Raji (cell line): ENCODE data around the gene GNAS-AS1.

Experiments
- POLR2A ChIP-seq: IDR thresholded peaks from 2 replicates; pipeline ENCODE4 v1.6.1; 2011; ENCODE audit warnings: low read depth, low read length, control low read depth; ENCODE audit not compliant: insufficient read depth

GNAS-AS1 gene

DNA sequence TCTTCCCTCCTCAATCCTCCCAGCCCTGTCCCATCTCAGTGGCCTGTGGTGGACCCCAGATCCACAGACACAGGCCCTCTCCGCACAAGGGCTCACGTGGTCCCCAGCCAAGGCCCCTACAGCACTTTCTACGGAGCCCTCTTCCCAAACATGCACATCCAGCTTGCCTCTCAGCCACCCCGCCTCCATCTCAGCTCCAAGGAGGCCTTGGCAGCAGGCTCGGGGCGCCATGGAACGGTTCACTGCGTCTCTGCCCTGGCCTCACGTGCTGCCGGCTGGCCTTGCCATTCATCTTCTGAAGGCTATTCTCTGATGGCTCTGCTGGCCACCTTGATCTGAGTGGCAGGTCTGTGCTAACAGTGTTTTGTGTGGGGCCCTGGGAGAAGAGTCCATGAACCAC lies 33.0 kb downstream of the GNAS-AS1 start:
- no peak for TF ChIP-seq POLR2A

DNA sequence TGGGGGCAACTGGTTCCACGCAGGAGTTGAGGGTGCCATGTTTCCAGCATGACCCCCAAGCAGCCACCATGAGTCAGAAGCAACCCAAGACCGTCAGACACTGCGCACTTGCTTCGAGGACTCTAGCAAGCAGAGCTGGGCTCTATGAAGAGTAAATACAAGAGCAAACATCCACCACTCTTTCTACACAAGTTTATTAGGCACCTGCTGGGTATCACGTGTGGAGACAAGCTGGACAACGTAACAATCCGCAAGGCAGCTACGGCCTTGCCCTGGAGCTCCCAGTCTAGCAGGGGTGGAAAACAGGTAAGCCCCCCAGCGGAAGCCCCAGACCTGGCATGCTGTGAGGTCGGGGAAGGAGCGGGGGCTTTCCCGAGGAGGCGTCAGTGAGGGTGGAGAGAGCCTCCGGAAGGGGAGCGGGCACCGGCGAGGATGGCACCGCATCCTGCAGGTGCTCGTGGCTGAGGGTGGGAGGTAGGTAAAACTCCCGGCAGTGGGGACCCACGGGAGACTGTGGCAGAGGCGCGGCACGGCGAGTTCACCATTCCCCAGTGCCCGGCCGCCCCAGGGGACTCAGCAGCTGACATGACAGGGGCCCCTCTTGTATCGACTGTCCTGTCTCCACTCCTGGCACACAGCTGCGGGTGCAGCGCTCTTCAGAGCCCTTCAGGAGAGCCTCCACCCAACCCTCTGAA lies 33.6 kb downstream of the GNAS-AS1 start:
- no peak for TF ChIP-seq POLR2A

DNA sequence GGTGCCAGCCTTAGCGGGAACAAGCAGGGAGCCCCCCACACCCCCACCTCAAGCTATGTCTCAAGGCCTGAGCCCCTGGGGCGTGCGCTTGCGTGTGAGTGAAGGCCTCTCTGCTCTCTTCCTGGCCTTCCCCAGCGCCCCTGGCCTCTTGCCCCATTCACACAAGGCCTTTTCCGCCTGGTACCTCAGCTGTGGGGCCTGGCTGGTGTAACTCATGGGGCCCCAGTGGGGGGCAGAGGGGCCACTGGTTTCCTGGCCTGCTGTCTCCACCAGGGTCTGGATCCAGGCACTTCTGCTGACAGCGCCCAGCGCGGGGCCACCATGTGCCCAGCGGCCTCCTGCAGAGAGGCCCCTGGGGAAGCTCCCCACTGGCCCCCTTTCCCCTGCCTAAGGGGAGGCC lies 34.7 kb downstream of the GNAS-AS1 start:
- TF ChIP-seq POLR2A, result no peak

DNA sequence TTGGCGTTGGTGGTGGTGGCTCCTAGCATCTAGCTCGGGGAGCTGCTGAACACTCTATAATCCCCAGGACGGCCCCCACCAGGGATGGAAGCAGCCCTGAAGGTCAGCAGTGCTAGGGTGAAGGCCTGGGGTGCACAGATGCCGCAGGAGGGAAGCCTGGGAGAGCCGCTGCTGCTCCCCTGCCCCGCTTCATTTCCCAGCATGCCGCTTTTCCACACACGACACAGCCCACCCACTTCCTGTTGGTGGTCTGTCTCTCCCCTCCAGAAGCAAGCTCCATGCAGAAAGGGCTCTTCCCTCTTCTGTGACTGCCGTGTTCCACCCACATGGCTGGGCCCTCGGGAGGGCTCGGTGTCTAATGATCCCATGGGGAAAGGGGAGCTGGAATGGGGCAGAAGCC lies 35.3 kb downstream of the GNAS-AS1 start:
- no peak for TF ChIP-seq POLR2A

DNA sequence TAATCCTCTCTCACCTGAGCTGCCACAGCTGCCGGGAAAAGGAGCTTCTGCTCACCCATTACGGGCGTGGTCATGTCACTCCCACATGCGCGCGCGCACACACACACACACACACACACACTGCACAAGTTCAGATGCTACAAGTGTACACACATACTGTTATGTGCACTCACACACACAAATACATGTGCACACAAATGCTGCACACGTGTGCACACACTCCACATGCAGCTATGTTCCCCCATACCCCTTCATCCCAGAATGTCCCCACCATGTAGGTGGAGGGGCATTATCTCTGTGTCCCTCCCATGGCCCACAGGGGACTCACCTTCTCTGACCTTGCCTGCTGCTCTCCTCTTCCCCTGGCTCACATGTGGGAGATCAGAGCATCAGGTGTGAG lies 37.3 kb downstream of the GNAS-AS1 start:
- TF ChIP-seq POLR2A, result no peak

DNA sequence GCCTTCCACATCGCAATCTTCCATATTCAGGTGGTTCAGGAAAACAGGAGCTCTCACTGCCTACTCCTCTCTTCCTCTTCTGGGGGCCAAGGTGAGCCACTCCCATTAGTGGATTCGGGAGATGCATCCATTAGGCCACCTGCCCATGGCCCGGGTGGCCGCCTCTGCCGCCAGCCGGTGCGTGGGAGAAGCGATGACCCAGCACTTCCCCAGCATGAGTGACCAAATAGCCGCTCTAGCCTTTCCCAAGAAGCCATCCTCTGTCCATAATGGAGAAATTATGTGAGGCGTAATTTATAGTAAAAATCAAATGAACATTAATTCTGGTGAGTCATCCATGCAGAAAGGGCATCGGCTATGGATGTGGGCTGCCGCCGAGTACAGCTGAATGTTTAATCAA lies 39.4 kb downstream of the GNAS-AS1 start:
- TF ChIP-seq POLR2A, result no peak

DNA sequence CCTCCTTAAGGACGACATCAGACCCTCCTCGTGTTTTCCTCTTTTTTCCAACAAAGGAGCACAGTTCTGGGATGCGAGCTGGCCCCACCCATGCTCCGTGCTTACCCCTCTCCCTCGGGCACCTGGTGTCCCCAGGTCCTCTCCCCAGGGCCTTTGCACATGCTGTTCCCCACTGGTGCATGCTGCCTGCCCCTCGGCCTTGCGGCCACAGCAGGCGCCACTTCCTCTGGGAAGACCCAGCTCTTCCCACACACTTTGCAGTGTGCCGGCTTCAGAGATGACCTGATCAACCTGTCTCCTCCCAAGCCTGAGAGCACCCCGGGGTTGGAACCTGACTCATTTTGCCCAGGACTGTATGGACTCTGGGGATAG lies 39.8 kb downstream of the GNAS-AS1 start:
- no peak for TF ChIP-seq POLR2A

DNA sequence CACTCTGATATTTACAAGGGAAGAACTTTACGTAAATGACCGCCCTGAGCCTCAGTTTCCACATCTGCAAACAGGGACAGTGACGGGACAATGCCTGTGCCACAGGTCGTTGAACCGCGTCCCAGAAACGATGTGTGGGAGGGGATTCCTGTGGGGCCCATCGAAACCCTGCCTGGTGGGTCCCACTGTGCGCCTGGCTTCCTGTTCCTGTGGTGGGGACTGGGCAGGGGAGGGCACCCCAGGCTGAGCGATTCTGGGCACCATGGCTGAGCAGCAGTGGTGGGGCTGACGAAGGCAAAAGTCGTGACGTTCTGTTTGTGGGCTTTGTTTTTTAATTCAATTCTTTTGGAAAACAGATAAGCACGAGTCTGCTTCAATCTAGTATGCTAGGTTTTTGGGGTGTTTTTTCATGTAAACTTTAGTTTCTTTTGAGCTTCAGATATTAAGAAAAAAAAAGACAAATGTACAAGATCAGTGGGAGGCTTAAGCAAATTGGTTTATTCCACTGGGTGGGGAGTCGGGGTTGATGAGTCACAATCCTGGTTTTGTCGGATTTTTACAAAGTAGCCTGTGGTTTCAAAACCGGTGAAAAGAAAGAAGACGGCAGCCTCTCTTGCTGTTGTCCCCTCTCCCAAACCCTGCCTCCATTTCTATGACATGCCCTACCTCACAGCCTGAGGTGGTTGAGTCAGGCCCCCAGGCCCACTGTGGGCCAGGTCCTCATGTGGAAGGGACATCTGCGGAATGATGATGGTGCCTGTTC lies 40.4 kb downstream of the GNAS-AS1 start:
- TF ChIP-seq POLR2A, result no peak

DNA sequence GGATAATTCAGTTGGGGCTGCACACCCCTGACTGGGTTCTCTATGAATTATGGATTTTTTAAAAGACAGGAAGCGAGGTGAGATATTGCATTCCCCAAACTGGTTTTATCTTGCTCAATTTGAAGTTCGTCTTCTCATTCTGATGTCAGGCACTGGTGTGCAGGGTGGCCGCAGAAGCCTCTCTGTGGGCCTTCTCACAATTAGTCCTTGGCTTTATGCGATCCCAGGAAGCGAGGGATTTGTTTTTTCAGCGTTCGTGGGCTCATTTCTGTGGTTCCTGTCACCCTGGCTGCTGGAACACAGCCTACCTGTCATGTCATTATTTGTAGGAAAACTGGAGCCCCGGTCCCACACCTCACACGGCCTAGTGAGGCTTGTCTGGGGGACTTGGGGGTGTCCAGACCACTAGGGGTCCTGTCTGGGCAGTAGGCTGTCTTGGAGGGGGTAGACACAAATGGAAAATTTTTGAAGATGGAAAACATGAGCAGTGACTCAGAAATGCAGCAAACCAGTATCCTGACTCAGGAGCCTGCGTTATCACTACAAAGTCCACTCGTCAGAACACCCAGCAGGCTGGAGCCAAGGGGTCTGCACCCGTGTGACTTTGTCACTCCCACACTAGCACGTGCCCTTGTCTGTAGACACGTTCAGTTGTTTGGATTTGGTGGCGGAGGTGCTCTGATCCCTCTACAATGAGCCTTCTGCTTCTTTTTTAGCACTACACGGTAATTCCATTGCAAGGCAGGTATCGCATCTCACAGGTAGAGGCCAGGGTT lies 42.2 kb downstream of the GNAS-AS1 start:
- TF ChIP-seq POLR2A, result no peak

DNA sequence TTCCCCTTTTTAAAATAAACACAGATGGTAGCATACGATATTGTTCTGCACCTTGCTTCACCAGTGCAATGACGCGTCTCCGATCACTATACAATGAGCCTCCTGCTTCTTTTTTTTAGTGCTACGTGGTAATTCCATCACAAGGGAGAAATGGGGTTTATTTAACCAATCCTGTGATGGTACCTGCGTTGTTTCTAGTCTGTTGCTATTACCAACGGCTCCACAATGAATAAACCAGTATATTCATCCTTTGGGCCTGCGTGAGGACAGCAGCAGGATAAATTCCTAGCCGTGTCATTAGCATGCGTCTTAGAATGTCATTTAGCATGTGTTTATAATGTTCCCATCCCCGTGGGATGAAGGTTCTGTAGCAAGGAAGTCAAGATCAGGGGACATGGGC lies 42.9 kb downstream of the GNAS-AS1 start:
- TF ChIP-seq POLR2A, result no peak

DNA sequence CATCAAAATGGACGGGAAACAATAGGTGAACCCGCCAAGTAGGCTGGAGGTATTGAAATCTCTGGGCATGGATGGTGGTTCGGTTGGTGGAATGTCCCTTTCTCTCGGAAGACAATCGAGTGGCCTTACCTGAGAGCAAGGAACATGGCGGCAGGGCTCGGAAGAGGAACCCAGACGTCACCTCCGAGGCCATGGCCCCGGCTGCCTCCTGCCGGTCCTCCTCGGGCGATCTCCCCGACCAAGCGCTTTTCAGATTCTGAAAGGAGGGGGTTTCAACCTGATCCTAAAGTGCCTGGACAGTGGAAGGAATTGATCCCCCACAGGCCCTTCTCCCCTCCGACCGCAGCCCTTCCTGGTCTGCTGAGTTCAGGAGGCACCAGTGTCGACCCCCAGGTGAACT lies 47.2 kb downstream of the GNAS-AS1 start:
- TF ChIP-seq POLR2A, result no peak

DNA sequence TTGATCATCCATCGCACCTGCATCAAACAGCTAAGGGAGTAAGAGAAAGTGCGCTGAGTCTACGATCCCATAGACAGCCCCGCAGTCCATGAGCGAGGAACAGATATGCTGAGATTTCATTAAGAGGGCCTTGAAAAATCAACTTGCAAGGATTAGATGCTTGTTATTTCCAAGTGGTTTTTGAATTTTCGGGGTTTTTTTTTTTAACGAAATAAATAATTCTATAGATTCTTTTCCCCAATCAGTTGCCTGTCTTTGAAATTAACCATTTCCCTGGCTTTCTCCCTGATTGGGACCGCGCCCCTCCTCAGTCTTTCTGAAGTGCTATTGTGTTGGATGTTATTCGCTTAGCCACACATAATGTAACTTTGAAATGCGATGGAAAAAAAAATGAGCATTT lies 48.6 kb downstream of the GNAS-AS1 start:
- TF ChIP-seq POLR2A, result no peak

DNA sequence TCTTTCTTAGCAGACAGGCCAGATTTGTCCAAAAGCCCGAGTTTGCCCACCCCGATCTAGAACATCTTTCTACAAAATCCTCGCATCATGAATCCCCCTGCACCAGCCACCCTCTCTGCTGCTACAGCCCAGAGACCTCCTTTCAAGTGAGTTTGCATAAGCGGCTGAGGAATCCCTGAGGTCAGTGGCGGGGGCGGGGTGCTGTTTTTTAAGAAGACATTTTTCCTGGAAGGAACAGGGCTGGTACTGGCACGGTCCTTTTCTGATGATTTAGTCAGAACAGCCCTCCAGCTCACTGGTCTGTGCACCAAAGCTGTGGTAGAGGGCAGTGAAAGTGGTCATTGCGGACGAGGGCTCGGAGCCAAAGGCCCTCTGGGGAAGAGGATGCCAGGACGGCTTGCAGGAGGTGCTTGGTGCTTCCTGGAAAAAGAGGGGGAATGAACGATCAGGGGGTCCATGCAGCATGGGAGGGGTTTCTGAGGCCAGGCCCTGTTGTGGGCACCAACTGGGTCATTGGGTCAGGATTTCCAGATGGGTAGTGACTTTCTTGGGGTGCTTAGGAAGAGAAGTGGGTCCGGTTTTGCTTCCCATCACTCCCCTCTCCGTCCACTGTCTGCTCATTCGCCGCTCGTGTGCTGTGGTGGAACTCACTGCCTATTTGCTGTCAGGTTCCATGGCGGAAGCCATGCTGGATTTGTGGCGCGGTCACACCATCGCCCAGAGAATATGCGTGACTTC lies 50.4 kb downstream of the GNAS-AS1 start:
- no peak for TF ChIP-seq POLR2A

DNA sequence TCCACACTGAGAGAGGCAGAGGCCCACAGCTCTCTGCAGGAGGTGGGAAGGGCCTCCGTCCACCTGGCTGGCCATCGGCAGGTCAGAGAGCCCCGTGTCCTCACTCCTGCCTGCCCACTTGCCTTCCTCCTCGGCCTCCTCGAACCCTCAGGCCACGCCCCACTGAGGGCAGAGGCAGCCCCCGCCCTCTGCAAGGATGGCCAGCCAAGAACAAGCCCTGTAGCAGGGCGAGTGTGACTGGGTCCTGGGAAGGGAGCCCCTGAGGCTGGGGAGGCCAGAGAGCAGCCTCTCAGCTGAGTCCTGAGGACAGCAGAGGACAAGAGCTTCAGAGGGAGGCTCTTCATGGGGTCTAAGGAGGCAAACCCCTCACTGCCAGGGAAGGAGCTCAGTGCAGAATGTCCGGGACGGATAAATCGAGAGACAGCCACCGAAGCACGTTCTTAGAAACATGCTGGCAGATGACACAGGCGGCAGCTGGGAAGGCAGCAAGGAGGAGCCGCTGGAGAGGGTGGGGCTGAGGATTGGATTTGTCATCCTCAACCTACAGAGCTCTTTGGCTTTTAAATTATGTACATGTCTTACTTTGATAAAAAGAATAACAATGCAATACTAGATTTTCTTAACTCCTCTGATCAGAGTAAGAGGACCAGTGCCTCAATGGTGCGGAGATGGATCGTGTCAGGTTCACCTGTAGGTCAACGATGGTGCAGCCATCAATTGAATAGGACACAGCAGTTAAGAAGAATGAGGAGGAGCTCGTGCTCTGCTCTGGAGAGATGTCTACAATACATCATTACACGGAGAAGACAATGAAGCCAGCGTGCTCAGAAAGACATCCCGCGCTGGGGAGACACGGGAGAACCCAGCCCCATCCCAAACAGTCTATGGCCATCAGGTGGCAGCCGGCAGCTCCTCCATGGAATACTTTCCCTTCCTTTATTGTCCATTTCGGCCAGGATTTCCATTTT lies 53.0 kb downstream of the GNAS-AS1 start:
- no peak for TF ChIP-seq POLR2A
